SIG-M5 (cell line): ENCODE results near the gene REELD1.

Experiments
- DNase-seq: peaks from one replicate; lab custom pipeline; 2025; lab: John Stamatoyannopoulos, UW

Gene REELD1

GRCh38 chr4:146224326-146224966, 10.1 kb downstream of the REELD1 start:
- DNase-seq, result no peak

- DNase-seq, result no peak
These were observed 15.1 kb downstream of the REELD1 start for GRCh38 chr4:146229406-146229805.

GRCh38 chr4:146232131-146232722, 17.9 kb downstream of the REELD1 start:
- DNase-seq, result no peak

GRCh38 chr4:146235654-146236177, 21.4 kb downstream of the REELD1 start:
- DNase-seq, result no peak

- no peak for DNase-seq
These were observed 21.9 kb downstream of the REELD1 start for GRCh38 chr4:146236216-146236615.

GRCh38 chr4:146237092-146237491, 22.8 kb downstream of the REELD1 start:
- DNase-seq, result no peak

- DNase-seq, result no peak
These were observed 23.8 kb downstream of the REELD1 start for GRCh38 chr4:146238107-146238506.

- DNase-seq, result no peak
These were observed 29.0 kb downstream of the REELD1 start for GRCh38 chr4:146243141-146243882.

- DNase-seq, result no peak
These were observed 29.5 kb downstream of the REELD1 start for GRCh38 chr4:146243883-146244277.

- DNase-seq, result no peak
These were observed 30.2 kb downstream of the REELD1 start for GRCh38 chr4:146244496-146244895.

GRCh38 chr4:146245246-146245645, 30.9 kb downstream of the REELD1 start:
- DNase-seq, result no peak

- no peak for DNase-seq
These were observed 31.5 kb downstream of the REELD1 start for GRCh38 chr4:146245850-146246249.

GRCh38 chr4:146246381-146246780, 32.0 kb downstream of the REELD1 start:
- no peak for DNase-seq

- no peak for DNase-seq
These were observed 33.0 kb downstream of the REELD1 start for GRCh38 chr4:146247356-146247755.

- DNase-seq, result no peak
These were observed 38.8 kb downstream of the REELD1 start for GRCh38 chr4:146252969-146253611.

- DNase-seq, result no peak
These were observed 41.1 kb downstream of the REELD1 start for GRCh38 chr4:146255463-146255862.

GRCh38 chr4:146255874-146256273, 41.5 kb downstream of the REELD1 start:
- no peak for DNase-seq

- no peak for DNase-seq
These were observed 42.0 kb downstream of the REELD1 start for GRCh38 chr4:146256328-146256727.

GRCh38 chr4:146257511-146257910, 43.2 kb downstream of the REELD1 start:
- no peak for DNase-seq

GRCh38 chr4:146260521-146260920, 46.2 kb downstream of the REELD1 start:
- DNase-seq, result no peak

- no peak for DNase-seq
These were observed 46.7 kb downstream of the REELD1 start for GRCh38 chr4:146261041-146261440.

- DNase-seq, result no peak
These were observed 49.5 kb downstream of the REELD1 start for GRCh38 chr4:146263793-146264192.
